HEK293T (cell line): ENCODE measurements around the gene HEG1.

Experiments
- CTCF ChIA-PET: fragments of 350-600 bp; formaldehyde crosslinking; extraction: SDS; loops from one replicate; lab custom pipeline; 2021; ENCODE audit warnings: antibody characterized with exemption, inconsistent platforms; lab: Yijun Ruan, JAX
- POLR2A ChIA-PET: fragments of 350-600 bp; formaldehyde crosslinking; extraction: SDS; loops from one replicate; lab custom pipeline; 2020; ENCODE audit warnings: antibody characterized with exemption, inconsistent platforms; lab: Yijun Ruan, JAX
- DNase-seq: peaks from one replicate; pipeline ENCODE4 v3.0.0; 2012; ENCODE audit warnings: mixed read lengths; ENCODE audit errors: extremely low spot score
- ARNT ChIP-seq: fragments of 450-650 bp; IDR thresholded peaks from 2 replicates; pipeline ENCODE4 v1.6.1; 2017; ENCODE audit warnings: mild to moderate bottlenecking
- BHLHE40 ChIP-seq: fragments of 450-650 bp; IDR thresholded peaks from 2 replicates; pipeline ENCODE4 v1.6.1; 2016; ENCODE audit warnings: mild to moderate bottlenecking, moderate library complexity, borderline replicate concordance
- CTBP1 ChIP-seq: fragments of 450-650 bp; IDR thresholded peaks from 2 replicates; pipeline ENCODE4 v1.6.1; 2016; ENCODE audit warnings: borderline replicate concordance
- ELF4 ChIP-seq: fragments of 450-650 bp; IDR thresholded peaks from 2 replicates; pipeline ENCODE4 v1.6.1; 2017; ENCODE audit warnings: antibody characterized with exemption
- FOXA1 ChIP-seq: fragments of 450-650 bp; IDR thresholded peaks from 2 replicates; pipeline ENCODE4 v1.6.1; 2016; ENCODE audit warnings: mild to moderate bottlenecking
- FOXK2 ChIP-seq: fragments of 450-650 bp; IDR thresholded peaks from 2 replicates; pipeline ENCODE4 v1.6.1; 2016; ENCODE audit warnings: mild to moderate bottlenecking
- FOXM1 ChIP-seq: fragments of 450-650 bp; IDR thresholded peaks from 2 replicates; pipeline ENCODE4 v1.6.1; 2017; ENCODE audit warnings: mild to moderate bottlenecking, borderline replicate concordance
- HDGF ChIP-seq: fragments of 450-650 bp; IDR thresholded peaks from 2 replicates; pipeline ENCODE4 v1.6.1; 2017; ENCODE audit warnings: antibody characterized with exemption, borderline replicate concordance
- L3MBTL2 ChIP-seq: fragments of 450-650 bp; conservative IDR thresholded peaks from 2 replicates; pipeline ENCODE4 v1.6.1; 2016; ENCODE audit warnings: mild to moderate bottlenecking
- LEF1 ChIP-seq: fragments of 450-650 bp; IDR thresholded peaks from 2 replicates; pipeline ENCODE4 v1.6.1; 2017; ENCODE audit warnings: mild to moderate bottlenecking, borderline replicate concordance
- NFRKB ChIP-seq: fragments of 450-650 bp; IDR thresholded peaks from 2 replicates; pipeline ENCODE4 v1.6.1; 2016; ENCODE audit warnings: mild to moderate bottlenecking, moderate library complexity
- PKNOX1 ChIP-seq: fragments of 450-650 bp; IDR thresholded peaks from 2 replicates; pipeline ENCODE4 v1.6.1; 2016
- SP1 ChIP-seq: fragments of 450-650 bp; IDR thresholded peaks from 2 replicates; pipeline ENCODE4 v1.6.1; 2017
- SUZ12 ChIP-seq: fragments of 450-650 bp; IDR thresholded peaks from 2 replicates; pipeline ENCODE4 v1.6.1; 2016; ENCODE audit warnings: mild to moderate bottlenecking
- TARDBP ChIP-seq: fragments of 450-650 bp; IDR thresholded peaks from 2 replicates; pipeline ENCODE4 v1.6.1; 2016
- ZNF384 ChIP-seq: fragments of 450-650 bp; IDR thresholded peaks from 2 replicates; pipeline ENCODE4 v1.6.1; 2016

The HEG1 gene

DNA sequence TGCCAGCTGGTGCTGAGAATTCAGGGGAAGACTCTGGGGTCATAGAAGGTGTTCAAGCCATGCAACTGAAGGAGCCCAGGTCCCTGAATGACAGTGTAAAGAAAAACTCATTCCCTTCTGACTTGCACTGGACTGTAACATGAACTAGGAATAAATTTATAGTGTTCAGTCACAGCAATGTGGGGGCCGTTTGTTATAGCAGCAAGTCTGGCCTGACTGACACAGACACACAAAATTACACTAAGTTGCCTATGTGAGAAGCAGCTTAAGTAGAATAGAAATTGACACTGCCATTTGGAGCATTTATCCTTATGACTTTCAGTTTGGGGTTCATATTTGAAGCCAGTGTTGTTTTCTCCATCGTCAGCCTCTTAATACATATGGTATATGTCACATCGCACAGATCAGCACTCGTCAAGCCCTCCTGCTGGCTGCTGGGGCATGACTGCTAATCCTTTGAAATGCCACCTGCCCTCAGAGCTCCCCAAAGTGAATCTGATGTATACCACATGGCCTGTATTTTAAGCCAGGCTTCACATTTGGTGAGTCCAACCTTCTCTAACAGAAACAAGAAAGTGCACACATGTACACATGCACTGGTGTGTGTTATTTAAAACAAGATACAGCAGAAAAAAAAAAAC lies 17.1 kb upstream of the HEG1 start:
- no peak for DNase-seq
- CTCF ChIA-PET = no interaction called here

GRCh38 chr3:125072301-125072700 lies 16.5 kb upstream of the HEG1 start:
- no peak for DNase-seq
- ChIA-PET CTCF (no interaction called here), POLR2A (no interaction called here)
- TF ChIP-seq L3MBTL2 = no peak
- no peak for TF ChIP-seq ELF4
- no peak for TF ChIP-seq NFRKB
- no peak for TF ChIP-seq FOXM1
- TF ChIP-seq SP1 = no peak
- TF ChIP-seq FOXA1 = no peak

More for the DNA sequence above, 17.1 kb upstream of the HEG1 start:
- POLR2A ChIA-PET = no interaction called here
- TF ChIP-seq FOXM1 = no peak
- TF ChIP-seq CTBP1 = no peak
- TF ChIP-seq SUZ12 = no peak
- no peak for TF ChIP-seq ARNT
- TF ChIP-seq L3MBTL2 = no peak
- TF ChIP-seq TARDBP = no peak

GRCh38 chr3:125069968-125070745 lies 14.4 kb upstream of the HEG1 start:
- DNase-seq = no peak
- TF ChIP-seq TARDBP (no peak), FOXA1 (no peak), ARNT (no peak), BHLHE40 (no peak), CTBP1 (no peak), LEF1 (no peak), SP1 (no peak)
- ChIA-PET POLR2A (no interaction called here), CTCF (interaction anchor here (0.7 kb wide), 1 partner anchor 44 kb away, joined by 3 read pairs; no protein-coding TSS in a partner anchor)

GRCh38 chr3:125069452-125069851 lies 13.7 kb upstream of the HEG1 start:
- TF ChIP-seq PKNOX1 (no peak), ARNT (no peak), ZNF384 (no peak), HDGF (no peak), FOXM1 (no peak), SUZ12 (no peak), LEF1 (no peak), SP1 (no peak), FOXK2 (no peak), NFRKB (no peak), ELF4 (no peak)
- no peak for DNase-seq
- POLR2A ChIA-PET = no interaction called here
- CTCF ChIA-PET = no interaction called here

DNA sequence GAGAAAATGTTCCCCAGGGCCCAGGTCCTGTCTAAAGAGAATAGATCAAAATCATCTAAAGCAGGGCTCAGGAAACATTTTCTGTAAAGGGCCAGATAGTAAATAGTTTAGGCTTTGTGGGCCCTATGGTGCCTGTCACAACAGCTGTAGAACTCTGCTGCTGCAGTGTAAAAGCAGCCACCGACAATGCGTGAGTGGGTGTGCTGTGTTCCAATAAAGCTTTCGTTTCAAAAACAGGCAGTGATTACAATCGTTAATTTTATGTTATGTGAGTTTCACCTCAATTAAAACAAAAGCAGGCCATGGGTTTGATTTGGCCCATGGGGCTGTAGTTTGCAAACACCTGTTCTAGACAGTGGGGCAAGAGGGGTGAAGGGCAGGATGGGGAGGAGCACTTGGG lies 12.5 kb upstream of the HEG1 start:
- ChIA-PET POLR2A (no interaction called here), CTCF (no interaction called here)
- no peak for TF ChIP-seq FOXM1
- no peak for TF ChIP-seq SUZ12
- no peak for DNase-seq

DNA sequence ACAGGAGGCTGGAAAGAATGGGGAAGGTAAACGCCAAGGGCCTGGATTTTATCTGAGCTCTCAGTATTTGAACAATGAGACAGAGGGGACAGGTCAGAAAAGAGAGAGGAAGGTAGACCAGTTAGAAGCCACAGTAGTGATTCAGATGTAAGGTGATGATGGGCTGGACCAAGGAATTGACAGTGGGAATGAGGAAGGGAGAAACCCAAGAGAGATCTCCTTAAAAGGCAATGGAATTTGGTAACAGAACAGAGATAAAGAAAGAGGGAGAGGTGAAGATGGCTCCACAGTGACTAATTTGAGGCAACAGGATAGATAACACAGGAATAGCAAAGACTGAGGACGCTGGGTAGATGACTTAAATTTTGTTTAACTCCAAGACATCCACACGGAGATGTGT lies 11.4 kb upstream of the HEG1 start:
- no peak for DNase-seq
- CTCF ChIA-PET = no interaction called here
- POLR2A ChIA-PET = no interaction called here
- no peak for TF ChIP-seq HDGF
- TF ChIP-seq LEF1 = no peak
- TF ChIP-seq ELF4 = no peak
- TF ChIP-seq L3MBTL2 = no peak
- no peak for TF ChIP-seq NFRKB
- no peak for TF ChIP-seq PKNOX1
- TF ChIP-seq FOXM1 = no peak
- TF ChIP-seq SP1 = no peak
- TF ChIP-seq ARNT = no peak
- TF ChIP-seq FOXK2 = no peak
- TF ChIP-seq FOXA1 = no peak
- TF ChIP-seq SUZ12 = no peak
- TF ChIP-seq ZNF384 = no peak
- TF ChIP-seq CTBP1 = no peak
- TF ChIP-seq TARDBP = no peak
- TF ChIP-seq BHLHE40 = no peak
